PFSK-1 (cell line): ENCODE measurements around the gene ABCB8.

ENCODE experiments used
- FOXP2 ChIP-seq: optimal IDR thresholded peaks from 2 replicates; pipeline ENCODE3; 2011; ENCODE audit warnings: borderline replicate concordance, control low read depth, inconsistent platforms; ENCODE audit not compliant: insufficient read depth; ENCODE audit errors: extremely low read length, extremely low read depth
- POLR2AphosphoS5 ChIP-seq: IDR thresholded peaks from 2 replicates; pipeline ENCODE4 v1.6.1; 2012; ENCODE audit warnings: low read depth, mild to moderate bottlenecking, control low read depth, low read length, moderate library complexity
- SIN3A ChIP-seq: IDR thresholded peaks from 2 replicates; pipeline ENCODE4 v1.6.1; 2012; ENCODE audit warnings: mild to moderate bottlenecking, low read length, moderate library complexity, borderline replicate concordance; ENCODE audit not compliant: insufficient read depth
- TAF1 ChIP-seq: IDR thresholded peaks from 2 replicates; pipeline ENCODE4 v1.6.1; 2012; ENCODE audit warnings: low read length, control low read depth, borderline replicate concordance; ENCODE audit not compliant: insufficient read depth
- TF ChIP-seq, protein P1 (sequence below), 2 experiments: IDR thresholded peaks; 2 replicates each; pipeline versions ENCODE4 v1.6.1 to v1.8.0; 2011 to 2012; ENCODE audit warnings: low read depth in 2 of 2, low read length in 2 of 2, control low read depth in 1 of 2, inconsistent platforms in 1 of 2, mild to moderate bottlenecking in 1 of 2, moderate library complexity in 1 of 2; ENCODE audit not compliant: insufficient read depth in 1 of 2

ABCB8 gene

DNA sequence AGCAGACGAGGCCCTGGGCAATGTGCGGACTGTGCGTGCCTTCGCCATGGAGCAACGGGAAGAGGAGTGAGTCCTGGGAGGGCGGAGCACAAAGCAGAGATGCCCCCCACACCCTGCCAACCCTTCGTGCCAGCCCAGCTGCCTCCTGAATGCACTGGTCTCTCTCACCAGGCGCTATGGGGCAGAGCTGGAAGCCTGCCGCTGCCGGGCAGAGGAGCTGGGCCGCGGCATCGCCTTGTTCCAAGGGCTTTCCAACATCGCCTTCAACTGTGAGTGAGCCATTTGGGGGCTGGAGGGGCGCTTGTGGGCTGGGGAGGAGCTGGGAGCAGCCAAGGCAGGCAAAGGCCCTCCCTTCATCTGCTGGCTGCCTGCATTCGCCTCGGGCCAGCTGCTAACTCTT lies 7.7 kb downstream of the ABCB8 start:
- TF ChIP-seq, protein P1, sequence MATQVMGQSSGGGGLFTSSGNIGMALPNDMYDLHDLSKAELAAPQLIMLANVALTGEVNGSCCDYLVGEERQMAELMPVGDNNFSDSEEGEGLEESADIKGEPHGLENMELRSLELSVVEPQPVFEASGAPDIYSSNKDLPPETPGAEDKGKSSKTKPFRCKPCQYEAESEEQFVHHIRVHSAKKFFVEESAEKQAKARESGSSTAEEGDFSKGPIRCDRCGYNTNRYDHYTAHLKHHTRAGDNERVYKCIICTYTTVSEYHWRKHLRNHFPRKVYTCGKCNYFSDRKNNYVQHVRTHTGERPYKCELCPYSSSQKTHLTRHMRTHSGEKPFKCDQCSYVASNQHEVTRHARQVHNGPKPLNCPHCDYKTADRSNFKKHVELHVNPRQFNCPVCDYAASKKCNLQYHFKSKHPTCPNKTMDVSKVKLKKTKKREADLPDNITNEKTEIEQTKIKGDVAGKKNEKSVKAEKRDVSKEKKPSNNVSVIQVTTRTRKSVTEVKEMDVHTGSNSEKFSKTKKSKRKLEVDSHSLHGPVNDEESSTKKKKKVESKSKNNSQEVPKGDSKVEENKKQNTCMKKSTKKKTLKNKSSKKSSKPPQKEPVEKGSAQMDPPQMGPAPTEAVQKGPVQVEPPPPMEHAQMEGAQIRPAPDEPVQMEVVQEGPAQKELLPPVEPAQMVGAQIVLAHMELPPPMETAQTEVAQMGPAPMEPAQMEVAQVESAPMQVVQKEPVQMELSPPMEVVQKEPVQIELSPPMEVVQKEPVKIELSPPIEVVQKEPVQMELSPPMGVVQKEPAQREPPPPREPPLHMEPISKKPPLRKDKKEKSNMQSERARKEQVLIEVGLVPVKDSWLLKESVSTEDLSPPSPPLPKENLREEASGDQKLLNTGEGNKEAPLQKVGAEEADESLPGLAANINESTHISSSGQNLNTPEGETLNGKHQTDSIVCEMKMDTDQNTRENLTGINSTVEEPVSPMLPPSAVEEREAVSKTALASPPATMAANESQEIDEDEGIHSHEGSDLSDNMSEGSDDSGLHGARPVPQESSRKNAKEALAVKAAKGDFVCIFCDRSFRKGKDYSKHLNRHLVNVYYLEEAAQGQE (IDR thresholded peaks at IDR 0.05; ENCODE audit: insufficient read depth in 1 of 2, low read depth in 2 of 2, low read length in 2 of 2): no peak
- TF ChIP-seq POLR2AphosphoS5 (no peak), SIN3A (no peak), FOXP2 (no peak), TAF1 (no peak)

DNA sequence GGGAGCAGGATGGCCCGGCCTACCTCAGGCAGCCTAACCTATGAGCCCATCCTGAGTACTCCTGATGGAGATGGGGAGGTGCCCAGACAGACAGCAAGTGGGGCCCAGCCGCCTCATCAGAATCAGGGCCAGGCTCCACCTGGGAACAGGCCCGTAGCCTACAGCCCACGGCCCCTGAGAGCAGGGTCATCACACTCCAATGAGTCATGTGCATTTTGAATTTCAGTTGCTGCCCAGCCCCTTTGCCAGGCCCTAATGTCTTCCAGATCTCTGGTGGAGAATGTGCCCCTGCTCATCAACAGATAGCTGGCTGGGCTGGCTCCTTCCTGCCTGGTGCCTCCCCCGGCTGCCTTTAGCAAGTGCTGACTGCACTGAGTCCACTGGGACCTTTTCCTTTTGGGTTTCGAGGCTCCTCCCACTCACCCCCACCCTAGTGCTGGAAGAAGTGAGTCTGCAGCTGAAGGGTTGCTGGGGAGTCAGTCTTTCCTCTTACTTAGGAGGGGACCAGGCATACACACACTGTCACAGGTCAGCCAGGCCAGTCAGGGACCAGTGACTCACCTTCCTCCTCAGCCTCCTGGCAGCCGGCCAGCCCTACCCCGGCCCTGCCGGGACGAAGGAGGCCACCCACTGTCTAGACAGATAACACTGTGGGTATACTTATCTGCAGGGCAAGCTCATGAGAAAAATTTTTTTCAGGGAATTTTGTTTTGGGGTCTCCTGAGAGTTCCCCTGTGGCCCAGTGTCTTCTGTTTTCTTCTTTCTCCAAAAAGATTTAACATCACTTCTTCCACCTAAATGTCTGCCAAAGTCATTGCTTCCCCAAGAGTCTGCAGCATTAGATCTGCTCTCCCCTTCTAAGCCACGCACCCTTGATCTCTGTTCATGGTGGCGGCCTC lies 10.9 kb downstream of the ABCB8 start:
- TF ChIP-seq, protein P1 (IDR thresholded peaks at IDR 0.05; ENCODE audit: insufficient read depth in 1 of 2, low read depth in 2 of 2, low read length in 2 of 2): no peak; a peak in 1 of 4 replicates
- TF ChIP-seq FOXP2: peak; percentile 82
- TF ChIP-seq TAF1: peak; percentile 32; the same call in 1 of the 2 replicates
- TF ChIP-seq POLR2AphosphoS5: peak; percentile 48; the same call in 1 of the 2 replicates

DNA sequence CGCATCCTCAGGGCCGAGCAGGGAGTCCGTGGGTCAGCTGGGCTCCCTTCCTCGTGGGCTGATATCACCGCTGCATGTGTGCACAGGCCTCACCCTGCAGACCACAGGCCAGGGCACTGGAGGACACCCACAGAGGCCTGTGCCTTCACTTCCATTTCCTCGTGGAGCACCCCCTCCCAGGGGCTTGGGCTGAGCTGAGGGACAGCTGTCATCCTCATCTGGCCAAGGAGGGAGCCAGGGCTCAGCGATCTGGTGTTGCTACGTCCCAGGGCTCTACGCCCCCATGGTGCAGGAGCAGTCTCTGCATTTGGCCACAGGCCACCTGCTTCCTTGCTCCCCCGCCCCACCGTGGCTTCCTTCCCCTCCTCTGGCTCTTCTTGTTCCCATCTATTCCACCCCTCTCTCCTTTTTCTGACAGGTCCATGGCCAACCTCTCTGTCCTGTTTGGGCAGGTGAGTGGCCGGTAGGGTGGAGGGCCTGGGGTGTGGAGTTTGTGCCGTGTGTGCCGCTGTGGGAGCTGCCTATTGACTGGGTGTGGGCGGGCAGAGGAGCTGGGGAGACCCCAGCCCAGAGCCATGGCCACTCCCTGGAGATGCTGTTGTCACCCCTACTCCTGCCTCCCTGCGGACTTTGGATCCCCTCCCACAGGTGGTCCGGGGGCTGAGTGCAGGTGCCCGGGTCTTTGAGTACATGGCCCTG lies 11.7 kb downstream of the ABCB8 start:
- TF ChIP-seq, protein P1 (IDR thresholded peaks at IDR 0.05; ENCODE audit: insufficient read depth in 1 of 2, low read depth in 2 of 2, low read length in 2 of 2): no peak
- TF ChIP-seq FOXP2 (no peak), SIN3A (no peak), POLR2AphosphoS5 (no peak), TAF1 (no peak)

DNA sequence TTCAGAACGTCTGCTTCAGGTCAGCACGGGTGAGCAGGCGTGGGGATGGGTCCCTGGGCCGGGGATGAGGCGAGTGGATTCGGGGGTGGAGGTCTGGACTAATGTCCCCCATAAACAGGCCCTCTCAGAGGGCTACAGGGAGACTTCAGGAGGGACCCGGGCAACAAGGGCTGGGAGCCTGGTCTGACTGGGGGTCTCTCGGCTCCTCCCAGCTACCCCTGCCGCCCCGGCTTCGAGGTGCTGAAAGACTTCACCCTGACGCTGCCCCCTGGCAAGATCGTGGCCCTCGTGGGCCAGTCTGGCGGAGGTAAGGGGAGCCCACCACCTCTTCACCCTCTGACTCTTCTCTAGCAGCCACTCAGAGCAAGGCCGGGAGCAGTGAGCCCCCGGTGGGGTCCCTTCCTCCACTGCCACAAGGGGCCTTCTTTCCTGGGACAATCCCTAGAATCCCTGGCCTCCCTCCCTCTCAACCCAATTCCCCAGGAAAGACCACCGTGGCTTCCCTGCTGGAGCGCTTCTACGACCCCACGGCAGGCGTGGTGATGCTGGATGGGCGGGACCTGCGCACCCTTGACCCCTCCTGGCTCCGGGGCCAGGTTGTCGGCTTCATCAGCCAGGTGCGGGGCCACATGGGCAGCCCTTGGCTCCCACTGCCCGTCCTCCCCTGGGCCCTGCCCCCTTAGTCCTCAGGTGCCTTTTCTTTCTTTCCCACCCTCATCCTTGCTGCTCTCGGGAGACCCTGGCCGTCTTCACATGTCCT lies 12.5 kb downstream of the ABCB8 start:
- TF ChIP-seq POLR2AphosphoS5 (no peak), SIN3A (no peak), TAF1 (no peak), FOXP2 (no peak)
- TF ChIP-seq, protein P1 (IDR thresholded peaks at IDR 0.05; ENCODE audit: insufficient read depth in 1 of 2, low read depth in 2 of 2, low read length in 2 of 2): no peak
